MCF 10A (cell line): ENCODE results near the gene SYDE1. TPM values are rescaled to one million over a fixed set of nuclear protein-coding genes. Genes with fewer than 3 reads are reported as not detected.

Experiments used
- BruUV-seq: library from RNA; stranded (reverse); fragments of 400-500 nt; replicated peaks from 2 replicates; lab custom pipeline; 2021; lab: Mats Ljungman, UMichigan
- CTCF ChIA-PET: fragments of 300-600 bp; sonication (Branson Sonifier 250); formaldehyde crosslinking; extraction: SDS; loops from one replicate; lab custom pipeline; 2021; ENCODE audit warnings: antibody characterized with exemption, inconsistent platforms; lab: Yijun Ruan, JAX
- POLR2A ChIA-PET: fragments of 300-600, 350-650 bp; sonication (Branson Sonifier 250); formaldehyde crosslinking; extraction: SDS; loops from one replicate; lab custom pipeline; 2020; ENCODE audit warnings: antibody characterized with exemption, inconsistent platforms; lab: Yijun Ruan, JAX
- DNase-seq: peaks from one replicate; pipeline ENCODE4 v3.0.0-alpha.2; 2018; ENCODE audit not compliant: unreplicated experiment
- H3K27ac Mint-ChIP-seq: one replicate; pipeline ENCODE4 v1.8.0; 2022; ENCODE audit warnings: mild to moderate bottlenecking, low read depth, mixed read lengths; ENCODE audit not compliant: unreplicated experiment
- H3K27me3 Mint-ChIP-seq: one replicate; pipeline ENCODE4 v1.8.0; 2022; ENCODE audit warnings: mixed read lengths; ENCODE audit not compliant: insufficient read depth, unreplicated experiment
- H3K36me3 Mint-ChIP-seq: one replicate; pipeline ENCODE4 v1.8.0; 2022; ENCODE audit warnings: mild to moderate bottlenecking, moderate library complexity, mixed read lengths; ENCODE audit not compliant: insufficient read depth, unreplicated experiment
- H3K4me1 Mint-ChIP-seq: one replicate; pipeline ENCODE4 v1.8.0; 2022; ENCODE audit warnings: mixed read lengths; ENCODE audit not compliant: insufficient read depth, unreplicated experiment
- H3K4me3 Mint-ChIP-seq: one replicate; pipeline ENCODE4 v1.8.0; 2022; ENCODE audit warnings: mild to moderate bottlenecking, moderate library complexity, mixed read lengths; ENCODE audit not compliant: unreplicated experiment
- H3K9me3 Mint-ChIP-seq: one replicate; pipeline ENCODE4 v1.8.0; 2022; ENCODE audit warnings: mixed read lengths; ENCODE audit not compliant: unreplicated experiment
- CTCF ChIP-seq: fragments of 200-600 bp; IDR thresholded peaks from one replicate; pipeline ENCODE4 v1.8.0; 2022; ENCODE audit warnings: antibody characterized with exemption, mild to moderate bottlenecking; ENCODE audit not compliant: unreplicated experiment
- intact Hi-C: fragments of 100-400 bp; cut with micrococcal nuclease; formaldehyde crosslinking; loops from 2 replicates; pipeline ENCODE4 v1.14.1; 2022
- total RNA-seq: library from RNA; stranded (reverse); gene quantifications from 2 replicates; pipeline ENCODE4 v1.2.3, GENCODE V29; 2022

The SYDE1 gene
- total RNA-seq, 1 experiment from 2014 or later: 24.2 TPM

DNA sequence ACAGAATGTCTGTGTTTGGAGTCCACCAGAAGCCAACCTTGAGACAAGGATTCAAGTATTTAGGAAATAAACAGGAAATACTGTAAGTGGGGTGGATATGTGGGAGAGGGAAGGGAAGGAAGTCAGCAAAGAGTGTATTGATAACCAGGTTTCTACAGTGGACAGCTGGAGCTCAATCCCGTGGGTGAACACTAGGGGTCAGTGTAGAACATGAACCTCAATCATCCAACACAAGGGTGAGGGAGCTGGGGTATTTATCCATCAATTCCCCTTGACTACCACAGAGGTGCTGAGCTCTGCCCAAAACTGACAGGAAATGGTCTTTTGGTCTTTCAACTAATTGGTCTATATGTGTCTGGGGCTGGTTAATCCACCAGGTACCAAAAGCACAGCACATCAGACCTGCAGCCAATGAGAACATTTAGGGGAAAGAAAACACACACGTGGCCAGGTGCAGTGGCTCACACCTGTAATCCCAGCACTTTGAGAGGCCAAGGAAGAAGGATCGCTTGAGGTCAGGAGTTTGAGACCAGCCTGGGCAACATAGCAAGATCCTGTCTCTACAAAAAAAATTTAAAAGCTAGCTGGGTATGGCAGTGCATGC is 5.6 kb upstream of the SYDE1 start:
- Mint-ChIP-seq H3K9me3 (peaks cover 13% of the 10 kb centered on the region), H3K27ac (no peak overlapping the region), H3K4me1 (peaks cover 5% of the 10 kb centered on the region), H3K27me3 (no peaks in the 10 kb centered on the region), H3K4me3 (no peak overlapping the region), H3K36me3 (peaks cover 6% of the 10 kb centered on the region)
- POLR2A ChIA-PET: no interaction called here
- DNase-seq: peak; percentile 45
- CTCF ChIA-PET: interaction anchor here (0.5 to 4.1 kb wide), 25 partner anchors 11 to 1113 kb away, joined by 3 to 26 read pairs (median 4); partner anchors contain the start of gene OR1I1
- BruUV-seq: no TSS peak
- intact Hi-C loops: no loop called here
- TF ChIP-seq CTCF: peak; percentile 55

GRCh38 chr19:15104003-15104402 is 3.2 kb upstream of the SYDE1 start:
- ChIA-PET POLR2A (no interaction called here), CTCF (interaction anchor here (1.0 to 4.1 kb wide), 2 partner anchors 45 to 47 kb away, joined by 3 to 12 read pairs; no protein-coding TSS in a partner anchor)
- Mint-ChIP-seq H3K4me3 (no peak overlapping the region), H3K9me3 (peaks cover 13% of the 10 kb centered on the region), H3K27me3 (no peaks in the 10 kb centered on the region), H3K36me3 (peaks cover 6% of the 10 kb centered on the region), H3K4me1 (peaks cover 15% of the 10 kb centered on the region), H3K27ac (no peak overlapping the region)
- DNase-seq: no peak
- BruUV-seq: no TSS peak
- no peak for TF ChIP-seq CTCF
- intact Hi-C loops: no loop called here

DNA sequence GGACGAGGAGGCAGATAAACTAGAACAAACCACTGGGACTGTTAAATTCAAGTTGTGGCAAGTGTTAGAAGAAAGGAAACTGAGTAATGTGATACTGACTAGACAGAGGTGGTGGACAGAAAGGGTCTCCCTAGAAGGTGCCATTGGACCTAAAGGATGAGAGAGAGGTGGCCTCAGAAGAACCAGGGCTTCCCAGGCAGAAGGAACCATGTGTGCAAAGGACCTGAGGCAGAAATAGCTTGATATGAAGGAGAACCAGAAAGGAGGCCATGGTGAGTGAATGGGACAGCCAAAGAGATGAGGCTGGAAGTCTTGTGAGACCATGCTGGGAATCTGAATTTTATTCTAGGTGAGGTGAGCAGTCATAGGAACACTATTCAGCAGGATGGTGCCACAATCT is 2.8 kb upstream of the SYDE1 start:
- CTCF ChIA-PET: interaction anchor here (1.0 to 2.4 kb wide), 2 partner anchors 12 to 47 kb away, joined by 3 to 18 read pairs; no protein-coding TSS in a partner anchor
- intact Hi-C loops: no loop called here
- POLR2A ChIA-PET: no interaction called here
- no peak for TF ChIP-seq CTCF
- peaks cover 6% of the 10 kb centered on the region for H3K36me3 Mint-ChIP-seq
- H3K4me3 Mint-ChIP-seq: no peak overlapping the region
- H3K9me3 Mint-ChIP-seq: peaks cover 13% of the 10 kb centered on the region
- no peaks in the 10 kb centered on the region for H3K27me3 Mint-ChIP-seq
- BruUV-seq: no TSS peak
- no peak for DNase-seq
- H3K27ac Mint-ChIP-seq: no peak overlapping the region
- H3K4me1 Mint-ChIP-seq: peaks cover 15% of the 10 kb centered on the region

DNA sequence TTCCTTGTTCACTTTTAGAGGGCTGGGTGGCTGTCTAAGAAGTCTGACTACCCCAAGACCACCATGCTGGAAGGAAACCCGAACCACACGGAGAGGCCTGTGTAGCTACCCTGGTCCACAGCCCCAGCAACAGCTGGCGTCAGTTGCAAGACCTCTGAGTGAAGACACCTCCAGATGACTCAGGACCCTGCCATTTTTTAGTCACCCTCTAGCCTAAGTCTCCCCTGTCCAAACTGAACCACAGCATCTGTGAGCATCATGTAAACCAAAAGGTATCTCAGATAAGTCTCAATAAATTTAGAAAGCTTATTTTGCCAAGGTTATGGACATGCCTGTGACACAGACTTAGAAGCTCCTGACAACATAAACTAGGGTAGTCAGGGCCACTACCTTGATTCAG is 2.2 kb upstream of the SYDE1 start:
- no peak for TF ChIP-seq CTCF
- POLR2A ChIA-PET: no interaction called here
- intact Hi-C loops: no loop called here
- peaks cover 13% of the 10 kb centered on the region for H3K9me3 Mint-ChIP-seq
- H3K27me3 Mint-ChIP-seq: no peaks in the 10 kb centered on the region
- H3K36me3 Mint-ChIP-seq: peaks cover 6% of the 10 kb centered on the region
- CTCF ChIA-PET: interaction anchor here (0.6 to 2.4 kb wide), 3 partner anchors 13 to 45 kb away, joined by 3 to 18 read pairs (median 6); no protein-coding TSS in a partner anchor
- DNase-seq: no peak
- no peak overlapping the region for H3K4me3 Mint-ChIP-seq
- peaks cover 15% of the 10 kb centered on the region for H3K4me1 Mint-ChIP-seq
- no peak overlapping the region for H3K27ac Mint-ChIP-seq
- no TSS peak for BruUV-seq
